Breast epithelium (tissue), 4 donors: Measurements from ENCODE around the gene TOP3A. TPM values are rescaled to one million over a fixed set of nuclear protein-coding genes. Genes with fewer than 3 reads are reported as not detected.
"Not testable (repeated sequence)": the region's sequence is repeated elsewhere in the genome, so short reads cannot be mapped to it uniquely, and the experiment has no call there.

ENCODE experiments used
- DNase-seq, 2 donors: peaks; one replicate each; pipeline ENCODE4 v3.0.0-alpha.2; 2019; ENCODE audit warnings: low spot score in 2 of 2
- H3K27ac ChIP-seq, 2 donors: fragments of 200-600 bp; sonication (generic) in 1 of 2; one replicate each; pipeline ENCODE4 v1.5.1; 2016 to 2019; ENCODE audit warnings: mild to moderate bottlenecking in 1 of 2
- H3K27me3 ChIP-seq, 2 donors: fragments of 200-600 bp; sonication (generic) in 1 of 2; one replicate each; pipeline versions ENCODE4 v1.5.1 to v1.6.0; 2017 to 2019; ENCODE audit warnings: control low read depth in 1 of 2, mild to moderate bottlenecking in 1 of 2
- H3K36me3 ChIP-seq: fragments of 200-600 bp; one replicate; pipeline ENCODE4 v1.5.1; 2019
- H3K4me1 ChIP-seq, 2 donors: fragments of 200-600 bp; sonication (generic); one replicate each; pipeline ENCODE4 v1.5.1; 2016 to 2019; ENCODE audit warnings: control low read depth in 1 of 2
- H3K4me3 ChIP-seq, 3 donors: fragments of 200-600 bp; sonication (generic); 1 replicate in 2 of 3; 2 replicates in 1 of 3; pipeline ENCODE4 v1.5.1; 2016 to 2019; ENCODE audit warnings: mild to moderate bottlenecking in 3 of 3, moderate library complexity in 2 of 3
- H3K9me3 ChIP-seq, 2 donors: fragments of 200-600 bp; sonication (generic) in 1 of 2; one replicate each; pipeline ENCODE4 v1.5.1; 2016 to 2019; ENCODE audit warnings: control low read depth in 1 of 2
- CTCF ChIP-seq, 3 donors: fragments of 450-650 bp; IDR thresholded peaks; one replicate each; pipeline ENCODE4 v1.5.1; 2016 to 2017; ENCODE audit warnings: antibody characterized with exemption in 3 of 3, mild to moderate bottlenecking in 3 of 3, moderate library complexity in 3 of 3
- POLR2A ChIP-seq: fragments of 450-650 bp; IDR thresholded peaks from one replicate; pipeline ENCODE4 v1.6.1; 2016; ENCODE audit warnings: antibody characterized with exemption, mild to moderate bottlenecking, moderate library complexity
- POLR2AphosphoS5 ChIP-seq, 3 donors: sonication (generic); formaldehyde crosslinking; IDR thresholded peaks; one replicate each; pipeline ENCODE4 v1.6.1; 2017; ENCODE audit warnings: antibody characterized with exemption in 3 of 3
- intact Hi-C: fragments of 100-400 bp; cut with DNase I; formaldehyde crosslinking; loops from one replicate; pipeline ENCODE4 v1.15.1; 2023; ENCODE audit warnings: low total_unique reads
- total RNA-seq, 3 donors: library from RNA; depleted of rRNA; stranded (reverse); fragments of >200 nt; gene quantifications; one replicate each; pipeline ENCODE4 v1.1.0, GENCODE V29; 2016

The TOP3A gene
- total RNA-seq, 3 donors from 2014 or later = 25.9 to 46.5 (median 30.1) TPM

DNA sequence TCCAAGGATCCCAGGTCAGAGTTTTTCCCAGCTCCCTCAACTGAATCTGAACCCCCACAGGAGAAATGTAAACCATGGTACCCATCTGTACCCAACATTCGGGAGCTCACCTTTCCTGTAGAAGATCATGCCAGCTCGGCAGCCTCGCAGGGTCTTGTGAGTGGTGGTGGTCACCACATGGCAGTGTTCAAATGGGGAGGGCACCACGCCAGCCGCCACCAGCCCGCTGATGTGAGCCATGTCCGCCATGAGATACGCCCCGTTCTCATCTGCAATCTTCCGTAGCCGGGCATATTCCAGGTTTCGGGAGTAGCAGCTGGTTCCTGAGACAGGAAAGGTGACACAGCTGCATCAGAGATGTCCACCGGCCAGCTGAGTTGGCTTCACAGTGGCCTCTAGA, 25.1 kb upstream of the TOP3A start:
- no peak for TF ChIP-seq POLR2A
- no peak for TF ChIP-seq CTCF (IDR thresholded peaks at IDR 0.05)
- TF ChIP-seq POLR2AphosphoS5 (IDR thresholded peaks at IDR 0.05) = no peak
- no peak for DNase-seq
- intact Hi-C loops = no loop called here
- Histone ChIP-seq H3K27ac (no peak overlapping the region), H3K36me3 (no peaks in the 10 kb centered on the region), H3K4me3 (no peak overlapping the region), H3K9me3 (no peaks in the 10 kb centered on the region), H3K27me3 (no peaks in the 10 kb centered on the region), H3K4me1 (no peaks in the 10 kb centered on the region)

- H3K27me3 ChIP-seq, DNase-seq, H3K27ac ChIP-seq, H3K36me3 ChIP-seq, H3K4me3 ChIP-seq, H3K4me1 ChIP-seq, H3K9me3 ChIP-seq, intact Hi-C loops: not testable (repeated sequence)
Measured at GRCh38 chr17:18338158-18338557, 23.4 kb upstream of the TOP3A start.

GRCh38 chr17:18332909-18333489, 18.2 kb upstream of the TOP3A start:
- DNase-seq = no peak
- H3K9me3 ChIP-seq = no peaks in the 10 kb centered on the region
- H3K27me3 ChIP-seq = no peaks in the 10 kb centered on the region
- no peak overlapping the region for H3K27ac ChIP-seq
- no peaks in the 10 kb centered on the region for H3K4me1 ChIP-seq
- intact Hi-C loops = no loop called here
- TF ChIP-seq POLR2AphosphoS5 (IDR thresholded peaks at IDR 0.05) (no peak), POLR2A (no peak), CTCF (IDR thresholded peaks at IDR 0.05) (no peak)
- H3K36me3 ChIP-seq = no peaks in the 10 kb centered on the region
- no peak overlapping the region for H3K4me3 ChIP-seq

DNA sequence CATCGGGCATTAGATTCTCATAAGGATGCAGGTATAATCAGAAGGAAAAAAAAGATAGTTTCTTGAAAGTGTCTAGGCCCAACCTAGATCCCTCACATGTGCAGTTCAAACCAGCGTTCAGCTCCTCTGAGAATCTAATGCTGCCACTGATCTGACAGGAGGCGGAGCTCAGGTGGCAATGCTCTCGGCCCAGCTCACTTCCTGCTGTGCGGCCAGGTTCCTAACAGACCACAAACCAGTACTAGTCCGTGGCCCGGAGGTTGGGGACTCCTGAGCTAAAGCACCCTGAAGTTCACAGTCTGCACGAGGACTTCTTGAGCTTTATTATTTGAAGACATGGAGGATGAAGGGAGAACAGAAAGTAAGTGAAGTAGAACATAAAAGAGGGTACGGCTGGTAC, 17.1 kb upstream of the TOP3A start:
- H3K4me3 ChIP-seq = no peak overlapping the region
- DNase-seq = no peak
- H3K27ac ChIP-seq = no peak overlapping the region
- TF ChIP-seq POLR2AphosphoS5 (IDR thresholded peaks at IDR 0.05) (no peak), POLR2A (no peak), CTCF (IDR thresholded peaks at IDR 0.05) (no peak)
- no peaks in the 10 kb centered on the region for H3K4me1 ChIP-seq
- H3K36me3 ChIP-seq = no peaks in the 10 kb centered on the region
- H3K9me3 ChIP-seq = no peaks in the 10 kb centered on the region
- intact Hi-C loops = no loop called here
- H3K27me3 ChIP-seq = no peaks in the 10 kb centered on the region

DNA sequence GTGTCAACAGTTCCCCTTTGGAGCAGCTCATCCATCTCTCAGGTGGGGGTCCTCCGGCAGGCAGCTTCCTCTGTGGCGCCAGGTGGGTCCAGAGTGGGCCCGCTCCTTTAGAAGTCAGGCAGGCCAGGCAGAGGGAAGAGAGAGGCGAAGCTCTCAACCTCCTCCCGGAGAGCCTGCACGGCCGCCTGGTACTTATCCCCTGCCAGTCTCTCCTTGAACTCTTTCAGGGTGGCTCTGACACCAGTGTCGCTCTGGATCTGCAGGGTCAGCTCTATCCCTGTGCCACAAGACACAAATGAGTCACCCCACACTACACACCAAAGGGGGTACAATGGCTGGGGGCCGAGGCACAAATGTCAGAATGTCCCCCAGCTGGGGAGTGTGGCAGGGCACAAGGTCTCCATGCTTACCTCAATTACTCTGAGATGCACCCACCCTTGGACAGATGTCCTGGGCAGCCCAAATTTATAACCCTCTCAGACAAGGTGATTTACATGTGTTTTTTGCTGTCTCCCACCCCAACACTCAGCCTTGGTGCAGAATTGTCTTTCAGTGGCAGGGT, 13.9 kb upstream of the TOP3A start:
- H3K27ac ChIP-seq = no peak overlapping the region
- no peak for TF ChIP-seq POLR2AphosphoS5 (IDR thresholded peaks at IDR 0.05)
- TF ChIP-seq CTCF (IDR thresholded peaks at IDR 0.05) = no peak
- TF ChIP-seq POLR2A = no peak
- H3K27me3 ChIP-seq = no peaks in the 10 kb centered on the region
- H3K4me3 ChIP-seq = no peak overlapping the region
- DNase-seq = no peak
- intact Hi-C loops = no loop called here
- H3K9me3 ChIP-seq = no peaks in the 10 kb centered on the region
- peaks cover 6% of the 10 kb centered on the region for H3K36me3 ChIP-seq
- no peaks in the 10 kb centered on the region for H3K4me1 ChIP-seq
